Lung (tissue), 12 donors: ENCODE data around the gene HIBADH. TPM values are rescaled to one million over a fixed set of nuclear protein-coding genes. Genes with fewer than 3 reads are reported as not detected.

Experiments used
- ATAC-seq: fragments of 200-7000 bp; cut with Tn5 transposase; one replicate; pipeline ENCODE4 v1.9.1; 2020; ENCODE audit warnings: moderate number of reproducible peaks; ENCODE audit not compliant: insufficient read depth, low FRiP score
- DNase-seq, 3 donors: peaks; one replicate each; pipeline ENCODE4 v3.0.0-alpha.2; 2013 to 2017
- H3K27ac ChIP-seq, 2 donors: one replicate each; pipeline ENCODE4 v1.5.1; 2013; ENCODE audit warnings: mild to moderate bottlenecking in 2 of 2, moderate library complexity in 2 of 2, control low read depth in 1 of 2, inconsistent platforms in 1 of 2, low read depth in 1 of 2, low read length in 1 of 2
- H3K27me3 ChIP-seq, 3 donors: one replicate each; pipeline ENCODE4 v1.5.1; 2013; ENCODE audit warnings: low read length in 2 of 3; ENCODE audit not compliant: control insufficient read depth in 3 of 3, insufficient read depth in 3 of 3
- H3K36me3 ChIP-seq, 4 donors: one replicate each; pipeline ENCODE4 v1.5.1; 2013; ENCODE audit warnings: low read length in 4 of 4, mild to moderate bottlenecking in 1 of 4, moderate library complexity in 1 of 4; ENCODE audit not compliant: control insufficient read depth in 4 of 4, insufficient read depth in 4 of 4
- H3K4me1 ChIP-seq, 5 donors: one replicate each; pipeline ENCODE4 v1.5.1; 2013; ENCODE audit warnings: low read length in 5 of 5, mild to moderate bottlenecking in 2 of 5, moderate library complexity in 1 of 5; ENCODE audit not compliant: control insufficient read depth in 5 of 5, insufficient read depth in 5 of 5
- H3K4me3 ChIP-seq: one replicate; pipeline ENCODE4 v1.5.1; 2013; ENCODE audit warnings: mild to moderate bottlenecking, control low read depth, moderate library complexity
- H3K9ac ChIP-seq, 2 donors: one replicate each; pipeline ENCODE4 v1.5.1; 2013; ENCODE audit warnings: low read length in 2 of 2, control low read depth in 1 of 2; ENCODE audit not compliant: insufficient read depth in 1 of 2
- H3K9me3 ChIP-seq, 4 donors: one replicate each; pipeline ENCODE4 v1.5.1; 2013; ENCODE audit warnings: low read length in 3 of 4, mild to moderate bottlenecking in 1 of 4, moderate library complexity in 1 of 4; ENCODE audit not compliant: control insufficient read depth in 4 of 4, insufficient read depth in 3 of 4
- WGBS, 2 donors: extraction: QIAGEN DNeasy Blood & Tissue Kit; methylation state at CpG; one replicate each; pipeline ENCODE4 v1.1.7; 2013; 5-methylcytosine and 5-hydroxymethylcytosine counted together
- polyA plus RNA-seq, 2 donors: library from polyadenylated mRNA; stranded (reverse); fragments of 200-250 nt; gene quantifications; one replicate each; pipeline ENCODE4 v1.2.1, GENCODE V29; 2013
- total RNA-seq, 2 donors: library from RNA; depleted of rRNA in 1 of 2; stranded (reverse); fragments of >200 nt in 1 of 2; gene quantifications; one replicate each; pipeline ENCODE4 v1.2.1, GENCODE V29; 2014 to 2021
- TF ChIP-seq, protein P1 (sequence below): IDR thresholded peaks from 2 replicates; pipeline ENCODE4 v1.5.1; 2012; ENCODE audit warnings: mild to moderate bottlenecking; ENCODE audit errors: control extremely low read depth, extremely low read depth
- donor health status: control.
- donor health status: control.
- donor health status: Bipolar disorder and iron deficiency.
- donor health status: healthy.
- donor health status: DM: yes; HTN: yes; CAD: no.

HIBADH gene
- total and polyA plus RNA-seq, 4 donors = 13.7 to 39.2 (median 17.4) TPM

DNA sequence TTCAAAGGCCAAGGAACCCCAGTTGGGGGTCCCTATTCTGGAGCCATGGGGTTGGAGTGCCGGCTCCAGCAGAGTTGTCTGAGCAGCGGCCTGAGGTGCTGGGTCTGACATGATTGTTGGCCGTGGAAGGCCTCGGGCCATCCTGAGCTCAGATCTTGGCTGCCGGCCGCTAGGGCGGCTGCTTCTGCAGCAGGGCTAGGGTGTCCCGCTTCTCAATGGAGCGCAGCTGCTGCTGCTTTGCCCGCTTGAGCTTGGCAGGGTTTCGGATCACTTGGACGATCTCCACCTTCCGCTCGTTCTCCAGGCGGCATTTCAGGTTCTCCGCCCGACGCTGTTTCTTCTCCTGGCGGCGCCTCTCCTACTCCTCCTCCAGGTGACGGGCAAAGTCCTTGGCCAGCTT lies 171.1 kb downstream of the HIBADH start:
- DNase-seq (no peak), ATAC-seq (no peak)
- Histone ChIP-seq H3K4me3 (no peak overlapping the region), H3K9ac (no peak overlapping the region), H3K36me3 (no peaks in the 10 kb centered on the region), H3K9me3 (peaks cover 0 to 16% (median 0%) of the 10 kb centered on the region in 4 donors), H3K27me3 (no peaks in the 10 kb centered on the region), H3K27ac (no peak overlapping the region), H3K4me1 (no peaks in the 10 kb centered on the region)
- WGBS, 2 donors = 95 to 98% methylated on average over 21 of the region's 21 CpGs
- TF ChIP-seq, protein P1, sequence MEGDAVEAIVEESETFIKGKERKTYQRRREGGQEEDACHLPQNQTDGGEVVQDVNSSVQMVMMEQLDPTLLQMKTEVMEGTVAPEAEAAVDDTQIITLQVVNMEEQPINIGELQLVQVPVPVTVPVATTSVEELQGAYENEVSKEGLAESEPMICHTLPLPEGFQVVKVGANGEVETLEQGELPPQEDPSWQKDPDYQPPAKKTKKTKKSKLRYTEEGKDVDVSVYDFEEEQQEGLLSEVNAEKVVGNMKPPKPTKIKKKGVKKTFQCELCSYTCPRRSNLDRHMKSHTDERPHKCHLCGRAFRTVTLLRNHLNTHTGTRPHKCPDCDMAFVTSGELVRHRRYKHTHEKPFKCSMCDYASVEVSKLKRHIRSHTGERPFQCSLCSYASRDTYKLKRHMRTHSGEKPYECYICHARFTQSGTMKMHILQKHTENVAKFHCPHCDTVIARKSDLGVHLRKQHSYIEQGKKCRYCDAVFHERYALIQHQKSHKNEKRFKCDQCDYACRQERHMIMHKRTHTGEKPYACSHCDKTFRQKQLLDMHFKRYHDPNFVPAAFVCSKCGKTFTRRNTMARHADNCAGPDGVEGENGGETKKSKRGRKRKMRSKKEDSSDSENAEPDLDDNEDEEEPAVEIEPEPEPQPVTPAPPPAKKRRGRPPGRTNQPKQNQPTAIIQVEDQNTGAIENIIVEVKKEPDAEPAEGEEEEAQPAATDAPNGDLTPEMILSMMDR = no peak

DNA sequence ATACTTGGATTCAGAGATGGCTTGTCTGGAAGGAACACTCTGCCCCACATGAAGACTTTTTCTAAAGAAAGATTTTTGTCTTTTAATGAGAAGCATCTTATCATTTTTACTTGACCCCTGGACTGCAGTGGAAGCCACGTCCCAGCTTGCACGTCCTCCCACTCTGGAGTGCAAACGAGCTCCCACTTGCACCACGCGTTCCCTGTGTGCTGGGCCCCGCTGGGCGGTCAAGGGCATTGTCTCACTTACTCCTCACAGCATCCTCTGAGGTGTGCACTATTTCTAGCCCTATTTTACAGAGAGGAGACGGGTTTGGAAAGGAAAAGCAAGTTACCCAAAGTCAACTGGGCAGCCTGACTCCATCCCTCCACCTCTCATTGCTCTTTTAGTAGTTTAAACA lies 175.2 kb downstream of the HIBADH start:
- ATAC-seq = no peak
- H3K27ac ChIP-seq = no peak overlapping the region
- WGBS, 2 donors = 77 to 83% methylated on average over 8 of the region's 8 CpGs

DNA sequence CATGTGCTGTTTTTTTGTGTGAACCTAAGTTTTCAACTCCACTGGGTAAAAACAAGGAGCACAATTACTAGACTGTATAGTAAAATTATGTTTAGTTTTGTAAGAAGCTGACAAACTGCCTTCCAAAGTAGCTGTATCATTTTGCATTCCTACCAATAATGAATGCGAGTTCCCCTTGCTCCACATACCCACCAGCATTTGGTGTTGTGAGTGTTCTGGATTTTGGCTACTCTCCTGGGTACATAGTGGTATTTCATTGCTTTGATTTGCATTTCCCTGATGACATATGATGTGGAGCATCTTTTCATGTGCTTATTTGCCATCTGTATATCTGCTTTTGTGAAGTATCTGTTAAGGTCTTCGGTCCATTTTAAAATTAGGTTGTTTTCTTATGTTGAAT lies 178.2 kb downstream of the HIBADH start:
- no peak for ATAC-seq
- Histone ChIP-seq H3K4me1 (no peaks in the 10 kb centered on the region), H3K36me3 (no peaks in the 10 kb centered on the region), H3K4me3 (no peak overlapping the region), H3K27ac (no peak overlapping the region), H3K9me3 (no peaks in the 10 kb centered on the region), H3K27me3 (no peaks in the 10 kb centered on the region), H3K9ac (no peak overlapping the region)
- TF ChIP-seq, protein P1 = no peak
- 84 to 95% methylated on average over 2 of the region's 2 CpGs for WGBS, 2 donors
- DNase-seq = no peak

More for the DNA sequence above, 175.2 kb downstream of the HIBADH start:
- TF ChIP-seq, protein P1 = no peak
- Histone ChIP-seq H3K27me3 (no peaks in the 10 kb centered on the region), H3K36me3 (no peaks in the 10 kb centered on the region), H3K9me3 (peaks cover 0 to 16% (median 0%) of the 10 kb centered on the region in 4 donors), H3K4me1 (no peaks in the 10 kb centered on the region), H3K9ac (no peak overlapping the region), H3K4me3 (no peak overlapping the region)
- DNase-seq = no peak

DNA sequence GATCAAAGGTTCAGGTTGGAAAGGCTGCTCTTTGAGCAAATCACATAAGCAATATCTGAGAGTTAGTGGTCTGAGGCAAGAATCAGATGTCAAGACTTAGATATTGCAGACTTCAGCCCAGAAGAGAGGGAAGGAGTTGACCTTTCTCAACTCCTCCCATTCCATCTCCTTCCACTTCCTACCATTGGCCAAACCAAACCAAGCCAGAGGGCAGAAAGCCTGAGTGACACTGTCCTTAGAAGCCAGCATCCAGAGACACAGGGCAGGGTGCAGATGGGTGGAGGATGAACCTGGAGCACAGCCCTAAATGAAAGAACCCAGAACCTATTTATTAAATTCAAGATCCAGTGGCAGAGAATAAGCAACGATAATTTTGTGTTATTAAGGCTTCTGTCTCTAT lies 180.5 kb downstream of the HIBADH start:
- TF ChIP-seq, protein P1 = no peak
- Histone ChIP-seq H3K9ac (no peak overlapping the region), H3K27ac (no peak overlapping the region), H3K36me3 (no peaks in the 10 kb centered on the region), H3K27me3 (no peaks in the 10 kb centered on the region), H3K9me3 (no peaks in the 10 kb centered on the region), H3K4me3 (no peak overlapping the region), H3K4me1 (no peaks in the 10 kb centered on the region)
- WGBS, 2 donors = 80 to 97% methylated on average over 1 of the region's 1 CpG
- no peak for DNase-seq
- ATAC-seq = no peak
